Sciatic nerve (tissue), 2 donors: ENCODE data around the gene ASCC3. TPM values are rescaled to one million over a fixed set of nuclear protein-coding genes. Genes with fewer than 3 reads are reported as not detected.
"Not testable (repeated sequence)": the region's sequence is repeated elsewhere in the genome, so short reads cannot be mapped to it uniquely, and the experiment has no call there.

Experiments used
- ATAC-seq: fragments of 200-7000 bp; cut with Tn5 transposase; one replicate; pipeline ENCODE4 v1.9.1; 2020; ENCODE audit warnings: mild to moderate bottlenecking, moderate library complexity
- DNase-seq: peaks from one replicate; pipeline ENCODE4 v3.0.0-alpha.2; 2020; ENCODE audit warnings: low spot score
- intact Hi-C: fragments of 100-400 bp; cut with DNase I; formaldehyde crosslinking; loops from one replicate; pipeline ENCODE4 v1.14.2; 2022
- total RNA-seq: library from RNA; stranded (reverse); fragmentation: NEBNext Ultra II Directional; extraction: Animal tissue kit (Norgen Biotek cat#: 25700); gene quantifications from one replicate; pipeline ENCODE4 v1.2.1, GENCODE V29; 2021
- donor health status: DM: no; HTN: no; CAD: no.
- donor health status: DM: no; HTN: no; CAD: no.

The ASCC3 gene
- total RNA-seq, 1 donor from 2014 or later: 36.9 TPM

DNA sequence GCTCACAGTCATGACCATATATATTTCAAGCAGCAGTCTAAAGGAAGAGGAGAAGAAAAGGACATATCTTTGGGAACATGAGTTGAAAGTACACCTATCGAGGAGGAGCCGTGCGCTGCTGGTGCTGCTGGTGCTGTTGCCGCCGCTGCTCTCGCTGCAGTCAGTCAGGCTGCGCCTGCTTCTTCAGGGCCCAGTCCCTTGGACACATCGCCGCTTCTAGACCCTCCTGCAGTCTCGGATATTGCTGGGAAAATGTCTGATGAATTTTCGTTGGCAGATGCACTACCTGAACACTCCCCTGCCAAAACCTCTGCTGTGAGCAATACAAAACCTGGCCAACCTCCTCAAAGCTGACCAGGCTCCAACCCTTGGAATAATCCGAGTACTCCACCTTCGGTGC, 8.2 kb upstream of the ASCC3 start:
- ATAC-seq: peak; percentile 26
- DNase-seq: no peak
- intact Hi-C loops: no loop called here

DNA sequence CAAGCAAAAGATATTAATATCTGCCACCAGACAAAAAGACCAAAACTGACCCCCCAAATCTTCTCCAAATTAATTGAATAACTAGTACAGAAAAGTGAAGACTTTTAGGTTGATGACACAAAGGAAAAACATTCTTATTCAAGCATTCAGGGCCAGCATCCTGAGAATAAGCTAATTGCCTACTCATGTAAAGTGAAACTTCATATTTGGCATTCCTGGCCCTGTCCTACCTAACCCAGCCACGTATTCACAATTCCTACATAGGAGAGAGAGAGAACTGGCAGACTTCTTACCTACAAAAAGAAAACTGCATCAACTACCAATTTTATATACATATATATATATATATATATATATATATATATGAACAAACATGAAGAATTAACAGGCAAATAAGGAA, 4.9 kb upstream of the ASCC3 start:
- DNase-seq: no peak
- intact Hi-C loops: no loop called here
- ATAC-seq: no peak

DNA sequence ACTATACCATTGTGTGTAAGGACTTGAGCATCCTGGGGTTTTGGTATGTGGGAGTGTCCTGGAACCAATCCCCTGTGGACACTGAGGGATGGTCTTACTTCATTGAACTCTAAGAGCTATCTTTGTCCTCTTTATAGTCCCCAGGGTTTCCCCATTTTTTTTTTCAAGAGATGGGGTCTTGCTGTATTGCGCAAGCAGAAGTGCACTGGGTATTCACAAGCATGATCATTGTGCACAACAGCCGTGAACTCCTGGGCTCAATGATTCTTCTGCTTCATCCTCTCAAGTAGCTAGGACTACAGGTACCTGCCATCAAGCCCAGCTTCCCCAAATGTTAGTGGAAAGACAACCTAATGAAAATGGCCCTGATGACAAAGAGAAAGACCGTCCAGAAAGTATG, 2.2 kb upstream of the ASCC3 start:
- ATAC-seq (no peak), DNase-seq (no peak)
- intact Hi-C loops: no loop called here

DNA sequence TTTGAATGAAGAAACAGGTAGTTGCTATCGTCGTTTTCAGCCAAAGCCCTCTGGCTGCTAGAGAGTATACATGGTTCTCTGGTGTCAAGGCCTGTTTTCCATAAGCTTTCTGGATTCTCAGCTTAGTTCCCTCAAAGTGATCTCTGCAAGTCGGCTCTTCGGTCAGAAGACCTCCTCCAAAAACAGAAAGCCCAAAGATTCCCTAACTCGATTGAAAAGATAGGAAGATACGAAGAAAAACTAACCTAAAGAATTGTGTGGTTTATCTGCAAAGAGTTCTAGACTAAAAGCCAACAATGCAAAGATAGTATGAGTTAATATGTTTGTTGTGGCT, 545 bp upstream of the ASCC3 start:
- DNase-seq (no peak), ATAC-seq (peak; percentile 22)
- intact Hi-C loops: no loop called here

DNA sequence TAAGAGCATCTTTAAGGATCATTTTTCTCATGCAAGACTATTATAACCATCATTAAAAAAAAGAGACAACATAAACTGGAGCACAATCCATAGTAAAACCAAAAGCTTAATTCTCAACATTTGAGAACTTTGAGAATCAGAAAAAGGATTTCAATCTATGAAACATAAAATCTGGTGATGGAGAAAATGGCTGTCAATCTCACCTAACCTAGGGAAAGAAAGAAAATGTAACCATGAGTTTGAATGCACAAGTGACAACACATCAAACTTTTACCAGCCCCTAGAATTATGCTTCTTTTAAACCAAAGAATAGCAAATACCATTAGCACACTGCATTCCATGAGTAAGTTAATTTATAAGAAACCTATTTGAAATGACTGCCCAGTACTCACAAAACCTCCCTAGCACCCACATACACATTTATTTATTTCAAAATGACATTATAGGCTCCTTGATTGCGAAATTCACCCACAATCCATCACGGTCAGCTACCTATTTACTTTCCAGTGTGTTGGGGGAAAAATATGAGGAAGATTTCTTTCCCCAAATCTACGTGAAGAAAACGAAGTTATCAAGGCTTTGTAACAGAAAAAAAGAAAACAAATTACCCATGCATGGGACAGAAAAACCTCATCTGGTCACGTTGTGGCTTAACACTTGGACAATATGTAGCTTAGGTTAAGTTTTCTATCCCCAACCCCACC, 828 bp downstream of the ASCC3 start:
- intact Hi-C loops: no loop called here
- ATAC-seq: no peak
- DNase-seq: no peak

DNA sequence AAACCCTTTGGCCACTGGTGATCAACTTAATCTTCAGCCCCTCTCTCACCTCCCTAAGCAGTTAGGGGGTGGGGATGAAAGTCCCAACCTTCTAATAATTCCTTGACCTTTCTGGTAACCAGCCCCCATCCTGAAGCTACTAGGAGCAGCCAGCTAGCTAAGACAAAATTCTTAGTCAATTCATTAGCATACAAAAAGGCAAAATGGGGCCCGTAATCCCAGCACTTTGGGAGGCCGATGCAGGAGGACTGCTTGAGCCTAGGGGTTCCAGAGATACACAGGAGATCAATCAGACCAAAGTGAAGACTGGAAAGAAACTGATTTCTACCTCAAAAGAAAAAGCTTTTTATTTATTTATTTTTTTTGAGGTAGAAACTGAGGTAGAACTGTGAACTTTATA, 1.8 kb downstream of the ASCC3 start:
- DNase-seq (no peak), ATAC-seq (no peak)
- intact Hi-C loops: no loop called here

DNA sequence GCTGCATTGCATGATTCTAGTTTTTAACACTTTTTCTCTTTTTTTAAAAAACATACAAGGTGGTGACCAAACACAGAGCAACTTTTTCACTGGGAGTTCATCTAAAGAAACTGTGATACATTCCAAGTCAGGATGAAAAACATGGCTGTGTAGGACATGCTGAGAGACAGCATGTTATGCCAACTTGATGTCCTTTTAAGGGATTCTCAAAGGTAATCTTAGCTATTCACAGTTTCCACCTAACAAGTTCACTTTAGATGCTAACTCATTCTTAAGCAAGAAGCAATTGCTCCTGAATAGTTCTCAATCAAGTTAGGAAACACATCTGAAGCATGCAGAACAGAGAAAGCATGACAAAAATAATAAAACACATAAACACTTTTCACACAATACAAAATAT, 3.3 kb downstream of the ASCC3 start:
- intact Hi-C loops: no loop called here
- no peak for ATAC-seq
- DNase-seq: no peak

DNA sequence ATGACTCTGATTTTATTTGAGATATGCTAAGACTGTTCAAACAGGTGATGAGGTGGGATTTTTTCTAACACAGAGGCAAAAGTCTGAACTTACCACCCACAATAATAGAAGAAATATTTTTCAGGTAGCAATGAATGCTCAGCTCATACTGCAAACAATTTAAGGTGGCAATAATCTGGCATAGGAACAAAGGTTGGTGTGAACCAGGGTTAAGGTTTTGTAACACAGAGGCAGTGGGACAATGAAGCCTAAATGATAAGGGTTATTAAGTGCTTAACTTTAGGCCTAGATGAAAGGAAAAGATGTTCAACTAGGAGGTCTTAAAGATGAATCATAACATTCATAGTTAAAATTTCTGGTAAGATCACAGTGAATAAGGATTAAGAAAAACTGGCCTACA, 4.9 kb downstream of the ASCC3 start:
- ATAC-seq: no peak
- DNase-seq: no peak
- intact Hi-C loops: no loop called here

DNA sequence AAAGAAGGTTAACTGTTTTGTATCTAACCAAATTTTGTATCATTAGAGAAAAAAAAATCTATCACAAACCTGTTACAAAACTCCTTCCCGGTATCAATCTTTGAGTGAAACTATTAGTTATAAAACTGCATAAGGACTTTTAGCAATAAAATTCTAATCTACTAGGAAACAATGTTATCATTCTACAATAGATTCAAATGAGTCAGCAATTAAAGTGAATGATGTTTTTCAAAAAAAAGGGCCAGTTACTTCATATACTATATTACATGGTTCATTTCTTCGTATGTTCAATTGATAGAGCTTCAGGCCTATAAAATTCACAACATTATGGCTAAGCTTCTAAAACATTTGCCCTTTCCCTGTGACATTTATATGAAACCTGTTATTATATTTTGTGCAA, 15.6 kb downstream of the ASCC3 start:
- intact Hi-C loops: no loop called here
- DNase-seq (no peak), ATAC-seq (no peak)

DNA sequence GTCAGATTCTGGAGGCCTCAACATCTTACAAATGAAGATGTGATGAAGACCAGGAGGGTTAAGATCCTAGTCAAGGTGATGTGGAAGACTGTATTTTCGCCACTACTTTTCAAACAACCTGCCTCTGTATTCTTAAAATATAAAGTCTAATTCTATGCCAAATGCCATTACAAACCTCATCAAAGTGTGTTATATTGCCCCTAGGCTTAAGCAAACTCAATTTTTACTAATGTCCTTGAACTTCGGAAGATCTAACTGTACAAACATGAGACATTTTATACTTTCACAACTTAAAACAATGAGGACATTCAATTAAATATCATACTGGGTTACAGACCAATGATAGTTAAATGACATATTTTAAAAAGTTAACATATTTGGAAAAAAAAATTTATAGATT, 19.1 kb downstream of the ASCC3 start:
- intact Hi-C loops: no loop called here
- DNase-seq (no peak), ATAC-seq (no peak)

DNA sequence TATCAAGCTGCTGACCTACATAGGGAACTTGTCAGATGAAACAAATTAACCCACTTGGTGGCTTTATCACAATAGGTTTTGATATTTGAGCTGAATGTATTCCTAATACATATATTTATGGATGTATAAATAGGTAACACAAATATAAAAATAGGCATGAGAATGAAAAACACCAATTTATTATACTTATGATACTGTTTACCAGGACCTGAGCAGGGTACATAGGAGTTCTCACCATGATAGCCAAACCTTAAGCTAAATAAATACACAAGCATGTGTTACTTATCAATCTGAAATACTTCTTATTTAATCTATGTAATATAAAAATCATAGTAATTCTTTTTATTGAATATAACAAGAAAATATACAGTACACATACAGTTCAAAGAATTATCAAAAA, 25.0 kb downstream of the ASCC3 start:
- DNase-seq (no peak), ATAC-seq (no peak)
- intact Hi-C loops: no loop called here

DNA sequence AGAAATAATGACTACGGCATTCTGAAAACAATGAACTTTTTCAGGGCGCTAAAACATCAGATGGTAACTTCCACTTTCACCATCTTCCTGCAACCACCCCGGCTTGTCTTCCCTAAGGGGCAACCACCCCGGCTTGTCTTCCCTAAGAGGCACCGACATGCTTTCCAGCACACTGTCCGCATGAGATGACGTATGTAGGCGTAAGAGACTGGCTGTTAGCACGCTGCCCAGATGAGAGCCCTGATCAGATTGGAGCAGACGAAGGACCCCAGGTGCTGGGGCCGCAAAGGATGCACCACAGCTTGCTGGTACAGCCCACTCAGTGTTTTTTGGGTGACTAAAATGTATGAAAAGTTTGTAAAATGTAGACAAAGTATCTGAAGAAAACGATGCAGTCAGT, 29.3 kb downstream of the ASCC3 start:
- ATAC-seq: no peak
- DNase-seq: no peak
- intact Hi-C loops: no loop called here

DNA sequence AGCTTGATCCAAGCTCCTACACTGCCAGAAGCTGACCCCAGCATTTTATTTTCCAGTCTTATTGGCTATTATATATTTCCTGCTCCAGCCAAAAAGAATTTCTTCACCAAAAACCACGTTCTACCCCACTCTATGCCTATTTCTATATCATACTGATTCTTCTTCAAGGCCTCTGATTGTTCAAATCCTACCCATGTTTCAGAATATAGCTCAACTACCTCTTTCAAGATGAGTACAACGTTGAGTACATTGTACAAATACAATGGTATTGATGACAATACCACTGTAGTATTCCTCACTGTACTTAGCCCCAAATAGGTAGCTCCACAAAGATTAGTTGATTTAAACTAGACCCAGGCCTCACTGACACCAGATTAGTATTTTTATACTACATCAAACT, 31.0 kb downstream of the ASCC3 start:
- intact Hi-C loops: no loop called here
- DNase-seq (no peak), ATAC-seq (no peak)

DNA sequence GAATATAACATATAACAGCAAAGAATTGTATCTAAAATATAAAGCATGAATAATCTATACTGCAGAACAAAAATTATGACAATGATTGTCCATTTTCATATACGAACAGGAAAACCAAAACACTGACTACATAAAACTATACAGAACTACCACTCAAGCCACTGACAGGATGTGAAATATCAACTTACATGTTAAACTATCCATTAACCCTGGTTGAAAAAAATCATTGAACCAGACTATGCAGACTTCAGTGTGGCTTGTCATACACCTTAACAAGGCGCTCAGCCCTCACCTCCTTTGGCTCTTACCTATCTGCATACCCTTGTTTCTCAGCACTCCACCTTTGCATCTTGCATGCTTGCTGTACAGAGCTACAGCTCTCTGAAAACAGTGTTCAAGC, 34.9 kb downstream of the ASCC3 start:
- intact Hi-C loops: no loop called here
- ATAC-seq: no peak
- no peak for DNase-seq

DNA sequence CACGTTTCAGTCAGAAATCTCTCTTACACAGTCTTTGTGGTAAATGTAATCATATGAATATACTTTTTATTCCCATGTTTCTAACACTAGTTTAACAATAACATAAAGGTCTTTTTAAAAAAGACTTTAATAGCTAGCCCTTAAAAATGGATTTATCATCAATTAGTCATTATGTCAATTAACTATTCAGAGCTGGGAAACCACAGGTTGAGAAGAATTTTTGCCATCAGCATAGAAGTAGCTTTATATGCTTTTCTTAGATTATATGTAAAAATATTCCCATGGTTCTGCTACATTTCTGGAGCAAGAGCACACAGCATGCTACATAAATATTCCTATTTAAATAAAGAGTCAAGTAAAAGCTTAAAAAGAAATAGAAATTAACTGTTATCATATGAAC, 35.5 kb downstream of the ASCC3 start:
- no peak for ATAC-seq
- intact Hi-C loops: no loop called here
- DNase-seq: no peak

DNA sequence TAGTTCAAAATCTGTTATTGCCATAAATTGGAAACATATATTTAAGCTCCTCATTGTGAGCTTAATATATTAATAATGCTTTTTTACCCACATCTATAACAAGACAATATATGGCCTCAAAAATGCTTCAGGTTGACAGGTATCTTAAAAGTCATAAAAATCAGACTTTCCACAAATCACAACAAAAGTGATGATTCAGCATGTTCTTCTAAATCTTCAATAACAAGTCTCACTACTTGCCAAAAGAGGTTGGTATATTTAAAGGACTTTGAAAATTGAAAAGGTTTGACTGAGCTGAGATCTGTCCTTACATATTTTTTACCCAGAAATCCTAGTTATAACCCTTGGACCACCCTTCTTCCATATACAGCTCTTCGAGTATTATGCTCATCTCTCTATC, 41.7 kb downstream of the ASCC3 start:
- intact Hi-C loops: no loop called here
- DNase-seq (no peak), ATAC-seq (no peak)

DNA sequence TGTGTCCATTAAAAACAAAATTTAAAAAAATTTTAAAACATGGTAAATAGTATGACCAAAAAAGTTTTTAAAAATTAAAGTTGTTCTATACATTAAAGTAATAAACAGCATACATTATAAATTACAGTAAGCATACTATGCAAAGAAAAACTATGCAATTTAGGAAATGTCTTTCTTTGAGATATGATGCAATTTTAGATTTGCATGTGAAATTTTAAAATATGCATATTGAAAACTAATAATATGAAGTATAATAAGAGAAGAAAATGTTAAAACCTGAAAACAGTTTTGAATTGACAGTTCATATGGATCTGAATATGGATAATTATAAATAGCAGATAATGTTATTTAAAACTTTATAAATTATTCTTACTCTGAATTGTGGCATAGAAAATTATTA, 43.1 kb downstream of the ASCC3 start:
- ATAC-seq (no peak), DNase-seq (no peak)
- intact Hi-C loops: no loop called here

DNA sequence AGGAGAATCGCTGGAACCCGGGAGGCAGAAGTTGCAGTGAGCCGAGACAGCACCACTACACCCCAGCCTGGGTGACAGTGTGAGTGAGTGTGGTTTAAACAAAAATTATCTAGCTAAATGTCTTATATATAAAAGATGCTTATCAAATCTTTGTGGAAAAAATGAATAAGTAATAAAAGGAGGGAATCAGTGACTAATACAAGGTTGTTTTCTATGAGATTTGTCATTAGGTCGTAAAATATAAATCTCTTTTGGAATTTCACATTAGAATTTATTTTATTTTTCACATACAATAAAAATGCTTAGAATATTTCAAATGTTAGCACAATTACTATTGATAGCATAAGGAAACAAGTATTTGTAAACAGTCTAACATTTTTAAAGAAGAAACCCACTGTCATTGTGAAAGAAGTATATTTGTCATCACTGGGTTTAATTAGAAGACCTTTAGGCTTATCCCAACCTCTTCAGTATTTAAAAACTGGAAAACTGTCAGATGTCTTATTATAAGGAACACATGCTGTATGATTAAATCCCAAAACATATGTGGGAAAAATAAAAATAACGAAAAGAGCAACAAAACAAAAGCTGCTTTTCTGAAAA, 47.1 kb downstream of the ASCC3 start:
- no peak for ATAC-seq
- intact Hi-C loops: no loop called here

DNA sequence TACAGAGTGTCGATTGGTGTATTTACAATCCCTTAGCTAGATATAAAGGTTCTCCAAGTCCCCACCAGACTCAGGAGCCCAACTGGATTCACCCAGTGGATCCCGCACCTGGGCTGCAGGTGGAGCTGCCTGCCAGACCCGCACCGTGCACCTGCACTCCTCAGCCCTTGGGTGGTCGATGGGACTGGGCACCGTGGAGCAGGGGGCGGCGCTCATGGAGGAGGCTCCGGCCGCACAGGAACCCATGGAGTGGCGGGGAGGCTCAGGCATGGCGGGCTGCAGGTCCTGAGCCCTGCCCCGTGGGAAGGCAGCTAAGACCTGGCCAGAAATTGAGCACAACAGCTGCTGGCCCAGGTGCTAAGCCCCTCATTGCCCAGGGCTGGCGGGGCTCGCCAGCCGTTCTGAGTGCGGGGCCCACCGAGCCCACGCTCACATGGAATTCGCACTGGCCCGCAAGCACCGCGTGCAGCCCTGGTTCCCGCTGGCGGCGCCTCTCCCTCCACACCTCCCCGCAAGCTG, 52.0 kb downstream of the ASCC3 start:
- ATAC-seq, DNase-seq, intact Hi-C loops: not testable (repeated sequence)

More for the DNA sequence above, 47.1 kb downstream of the ASCC3 start:
- no peak for DNase-seq

DNA sequence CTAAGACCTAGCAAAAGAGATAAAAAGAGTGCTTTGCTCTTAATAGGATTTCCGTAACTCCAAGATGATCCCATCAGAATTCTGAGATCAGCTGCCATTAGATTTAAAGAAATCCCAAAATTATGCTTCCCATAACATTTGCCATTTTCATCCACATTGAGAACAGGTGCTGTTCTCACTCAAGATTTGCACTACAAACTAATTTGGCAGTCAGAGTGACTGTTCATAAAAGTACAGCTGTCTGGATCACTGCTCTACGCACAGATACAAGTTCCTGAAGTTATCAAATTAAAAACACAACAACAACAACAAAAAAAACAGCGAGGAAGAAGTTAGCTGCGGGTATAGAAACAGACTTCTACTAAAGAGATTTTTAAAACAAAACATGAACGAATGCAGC, 58.1 kb downstream of the ASCC3 start:
- DNase-seq (no peak), ATAC-seq (no peak)
- intact Hi-C loops: no loop called here

DNA sequence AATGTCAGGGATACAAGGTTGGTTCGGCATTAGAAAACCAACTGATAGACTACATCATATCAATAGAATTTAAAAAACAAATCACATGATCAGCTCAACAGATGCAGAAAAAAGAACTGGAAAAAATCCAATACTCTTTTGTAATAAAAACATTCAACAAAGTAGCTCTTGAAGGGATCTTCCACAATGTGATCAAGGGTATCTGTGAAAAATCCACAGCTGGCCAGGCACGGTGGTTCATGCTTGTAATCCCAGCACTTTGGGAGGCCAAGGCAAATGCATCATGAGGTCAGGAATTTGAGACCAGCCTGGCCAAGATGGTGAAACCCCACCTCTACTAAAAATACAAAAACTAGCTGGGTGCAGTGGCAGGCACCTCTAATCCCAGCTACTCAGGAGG, 63.1 kb downstream of the ASCC3 start:
- DNase-seq: no peak
- ATAC-seq: no peak
- intact Hi-C loops: no loop called here
